GM12878 (cell line): ENCODE results near the gene ACTBL2. TPM values are rescaled to one million over a fixed set of nuclear protein-coding genes. Genes with fewer than 3 reads are reported as not detected.

Source experiments
- ATAC-seq: fragments of 200-7000 bp; cut with Tn5 transposase; 3 replicates; pipeline ENCODE4 v1.9.1; 2020; ENCODE audit warnings: mild to moderate bottlenecking, moderate library complexity
- BruUV-seq: library from RNA; stranded (reverse); fragments of 400-500 nt; replicated peaks from 2 replicates; lab custom pipeline; 2021; lab: Mats Ljungman, UMichigan
- CTCF ChIA-PET: fragments of 300-600 bp; sonication (Branson Sonifier 250); formaldehyde crosslinking; extraction: SDS; loops from one replicate; lab custom pipeline; 2021; ENCODE audit warnings: inconsistent platforms; lab: Yijun Ruan, JAX
- POLR2A ChIA-PET: fragments of 350-600 bp; formaldehyde crosslinking; extraction: SDS; loops from one replicate; lab custom pipeline; 2021; ENCODE audit warnings: inconsistent platforms; lab: Charles Lee
- RAD21 ChIA-PET: fragments of 300-600 bp; sonication (Branson Sonifier 250); formaldehyde crosslinking; loops from one replicate; lab custom pipeline; 2023; ENCODE audit warnings: antibody characterized with exemption; ENCODE audit not compliant: unreplicated experiment; lab: Charles Lee
- SMC1A ChIA-PET: fragments of 300-600 bp; sonication (Branson Sonifier 250); formaldehyde crosslinking; loops from one replicate; lab custom pipeline; 2023; ENCODE audit not compliant: unreplicated experiment, uncharacterized antibody; lab: Charles Lee
- DNase-seq: peaks from one replicate; pipeline ENCODE4 v3.0.0-alpha.2; 2011; ENCODE audit warnings: low read depth, low spot score
- FAIRE-seq: peaks from 3 replicates; lab custom pipeline; 2011; peaks lifted over from hg19 to GRCh38; lab: Jason Lieb, UNC
- H2AFZ ChIP-seq: 2 replicates; pipeline ENCODE4 v1.6.0; 2011; ENCODE audit warnings: low read depth, low read length, control low read depth; ENCODE audit not compliant: control insufficient read depth
- H3K27ac ChIP-seq: 2 replicates; pipeline ENCODE4 v1.5.1; 2011; ENCODE audit warnings: control low read depth; ENCODE audit not compliant: control insufficient read depth, insufficient read depth
- H3K27me3 ChIP-seq, 2 experiments: replicated peaks in 1 of 2; 2 replicates each; pipeline versions ENCODE4 v1.6.0 to v1.6.1; 2011; ENCODE audit warnings: low read length in 1 of 2; ENCODE audit not compliant: control insufficient read depth in 2 of 2, insufficient read depth in 2 of 2
- H3K36me3 ChIP-seq, 2 experiments: 2 replicates each; pipeline ENCODE4 v1.5.1; 2011; ENCODE audit warnings: low read length in 1 of 2; ENCODE audit not compliant: control insufficient read depth in 2 of 2, insufficient read depth in 2 of 2
- H3K4me1 ChIP-seq: 2 replicates; pipeline ENCODE4 v1.6.1; 2011; ENCODE audit warnings: mild to moderate bottlenecking, low read length, moderate library complexity, mixed read lengths; ENCODE audit not compliant: control insufficient read depth, insufficient read depth
- H3K4me2 ChIP-seq: 2 replicates; pipeline ENCODE4 v1.6.0; 2011; ENCODE audit warnings: control low read depth; ENCODE audit not compliant: control insufficient read depth, insufficient read depth
- H3K4me3 ChIP-seq: fragments of 200-600 bp; sonication (generic); 2 replicates; pipeline ENCODE4 v1.5.1; 2016
- H3K79me2 ChIP-seq: 2 replicates; pipeline ENCODE4 v1.6.0; 2011; ENCODE audit warnings: low read length; ENCODE audit not compliant: control insufficient read depth, insufficient read depth
- H3K9ac ChIP-seq: 2 replicates; pipeline ENCODE4 v1.8.0; 2011; ENCODE audit warnings: low read length, control low read depth, mixed read lengths; ENCODE audit not compliant: control insufficient read depth, insufficient read depth
- H3K9me3 ChIP-seq: replicated peaks from 3 replicates; pipeline ENCODE4 v1.5.1; 2011; ENCODE audit warnings: mild to moderate bottlenecking, low read length; ENCODE audit not compliant: control insufficient read depth, insufficient read depth
- H4K20me1 ChIP-seq: 2 replicates; pipeline ENCODE4 v1.6.0; 2011; ENCODE audit not compliant: control insufficient read depth, insufficient read depth
- FOXM1 ChIP-seq: IDR thresholded peaks from 2 replicates; pipeline ENCODE4 v1.6.1; 2012; ENCODE audit warnings: low read depth, mild to moderate bottlenecking, inconsistent platforms, low read length, moderate library complexity
- WGBS: methylation state at CpG from one replicate; pipeline ENCODE4 v1.1.6; 2016; ENCODE audit warnings: low lambda C conversion rate; ENCODE audit not compliant: insufficient replicate concordance, insufficient coverage; ENCODE audit errors: missing lambda C conversion rate; 5-methylcytosine and 5-hydroxymethylcytosine counted together
- in situ Hi-C: fragments of 300-500 bp; cut with MboI; formaldehyde crosslinking; loops from 9 replicates; pipeline ENCODE4 v1.14.3; 2018; ENCODE audit warnings: mixed read lengths
- intact Hi-C: fragments of 100-400 bp; cut with micrococcal nuclease; formaldehyde crosslinking; loops from one replicate; pipeline ENCODE4 v1.14.2; 2022; ENCODE audit not compliant: unreplicated experiment
- polyA plus RNA-seq, 11 experiments: library from polyadenylated mRNA; depleted of rRNA in 4 of 11; unstranded in 6 of 11; stranded (reverse) in 5 of 11; fragments of >200 nt; fragmentation: Nextera tagmentation in 4 of 11; fragmentation: Illumina TruSeq in 1 of 11; extraction: Ambion mirVana in 4 of 11; extraction: Trizol in 1 of 11; gene quantifications; 1 replicate in 1 of 11; 2 replicates in 10 of 11; pipeline versions ENCODE4 v1.2.1 to v1.2.3, GENCODE V29; 2011 to 2016; ENCODE audit warnings: inconsistent platforms in 2 of 11, missing spikeins in 2 of 11, low read depth in 1 of 11
- total RNA-seq, 4 experiments: library from RNA; depleted of rRNA in 3 of 4; stranded (reverse); fragments of >200 nt in 3 of 4; fragmentation: Illumina TruSeq in 1 of 4; extraction: Trizol in 1 of 4; gene quantifications; 2 replicates each; pipeline versions ENCODE4 v1.2.1 to v1.2.3, GENCODE V29; 2013 to 2021
- TF ChIP-seq, protein P1 (sequence below): fragments of 450-650 bp; formaldehyde crosslinking; IDR thresholded peaks from 2 replicates; pipeline ENCODE4 v1.4.0; 2020; ENCODE audit warnings: mild to moderate bottlenecking, moderate library complexity
- TF ChIP-seq, protein P2 (sequence below): IDR thresholded peaks from 2 replicates; pipeline ENCODE4 v1.6.1; 2012; ENCODE audit warnings: low read depth, low read length, improper control_type of control experiment

Gene ACTBL2
- total and polyA plus RNA-seq, 10 of the 15 experiments (the other 5 are each of a cell fraction or from before 2014, with no cell fraction given): 0.04 to 0.06 (median 0.04) TPM; not detected in 7

DNA sequence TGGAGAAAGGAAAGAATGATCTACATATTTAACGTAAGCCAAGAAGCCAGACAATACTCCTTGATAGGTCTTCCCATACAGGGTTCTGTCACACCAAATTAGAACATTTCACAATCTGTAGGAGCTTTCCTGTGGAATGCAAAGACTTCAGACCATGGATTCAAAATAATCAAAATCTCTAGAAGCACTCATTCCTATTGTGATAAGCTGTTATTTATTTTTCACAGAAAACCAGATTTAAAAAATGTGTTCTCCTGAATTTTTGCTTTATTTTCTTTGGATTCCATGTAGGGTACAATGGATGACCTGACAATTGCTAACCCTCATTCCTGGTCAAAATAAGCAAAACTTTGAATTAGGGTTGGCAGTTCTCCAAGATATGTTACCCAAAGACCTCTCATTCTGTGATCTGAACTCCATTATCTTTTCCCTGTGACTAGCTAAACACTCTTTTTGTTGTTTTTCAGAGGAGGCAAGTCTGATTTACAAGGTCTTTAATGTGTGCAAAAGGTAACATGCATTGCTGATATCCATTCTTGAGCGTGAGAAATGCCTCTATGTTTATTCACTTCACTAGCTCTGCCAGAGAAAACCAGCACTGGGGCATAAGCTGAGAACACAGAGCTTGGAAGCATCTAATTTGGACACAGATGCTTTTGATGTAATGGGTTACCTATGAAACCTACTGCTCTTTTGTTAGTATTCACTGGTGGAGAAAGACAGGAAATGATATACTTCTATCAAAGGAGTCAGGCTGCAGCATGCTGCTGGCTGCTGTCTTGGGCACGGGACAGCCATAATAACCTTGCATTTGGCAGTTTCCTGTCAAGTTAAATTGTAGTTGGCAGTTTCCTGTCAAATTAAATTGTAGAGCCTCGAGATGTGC, 31.4 kb downstream of the ACTBL2 start:
- CTCF ChIA-PET: interaction anchor here (0.8 kb wide), 1 partner anchor 17 kb away, joined by 4 read pairs; no protein-coding TSS in a partner anchor
- H3K79me2 ChIP-seq: no peaks in the 10 kb centered on the region
- intact Hi-C loops (no loop called here), in situ Hi-C loops (no loop called here)
- H3K4me2 ChIP-seq: no peak overlapping the region
- no peak overlapping the region for H3K27ac ChIP-seq
- H3K27me3 ChIP-seq: no peaks in the 10 kb centered on the region
- no peak overlapping the region for H2AFZ ChIP-seq
- BruUV-seq: no TSS peak
- SMC1A ChIA-PET: interaction anchor here (0.8 to 3.5 kb wide), 4 partner anchors 9 to 134 kb away, joined by 3 to 14 read pairs (median 4); no protein-coding TSS in a partner anchor
- H3K4me3 ChIP-seq: no peak overlapping the region
- DNase-seq: no peak
- no peaks in the 10 kb centered on the region for H3K36me3 ChIP-seq
- no peak for TF ChIP-seq FOXM1
- TF ChIP-seq, protein P1, sequence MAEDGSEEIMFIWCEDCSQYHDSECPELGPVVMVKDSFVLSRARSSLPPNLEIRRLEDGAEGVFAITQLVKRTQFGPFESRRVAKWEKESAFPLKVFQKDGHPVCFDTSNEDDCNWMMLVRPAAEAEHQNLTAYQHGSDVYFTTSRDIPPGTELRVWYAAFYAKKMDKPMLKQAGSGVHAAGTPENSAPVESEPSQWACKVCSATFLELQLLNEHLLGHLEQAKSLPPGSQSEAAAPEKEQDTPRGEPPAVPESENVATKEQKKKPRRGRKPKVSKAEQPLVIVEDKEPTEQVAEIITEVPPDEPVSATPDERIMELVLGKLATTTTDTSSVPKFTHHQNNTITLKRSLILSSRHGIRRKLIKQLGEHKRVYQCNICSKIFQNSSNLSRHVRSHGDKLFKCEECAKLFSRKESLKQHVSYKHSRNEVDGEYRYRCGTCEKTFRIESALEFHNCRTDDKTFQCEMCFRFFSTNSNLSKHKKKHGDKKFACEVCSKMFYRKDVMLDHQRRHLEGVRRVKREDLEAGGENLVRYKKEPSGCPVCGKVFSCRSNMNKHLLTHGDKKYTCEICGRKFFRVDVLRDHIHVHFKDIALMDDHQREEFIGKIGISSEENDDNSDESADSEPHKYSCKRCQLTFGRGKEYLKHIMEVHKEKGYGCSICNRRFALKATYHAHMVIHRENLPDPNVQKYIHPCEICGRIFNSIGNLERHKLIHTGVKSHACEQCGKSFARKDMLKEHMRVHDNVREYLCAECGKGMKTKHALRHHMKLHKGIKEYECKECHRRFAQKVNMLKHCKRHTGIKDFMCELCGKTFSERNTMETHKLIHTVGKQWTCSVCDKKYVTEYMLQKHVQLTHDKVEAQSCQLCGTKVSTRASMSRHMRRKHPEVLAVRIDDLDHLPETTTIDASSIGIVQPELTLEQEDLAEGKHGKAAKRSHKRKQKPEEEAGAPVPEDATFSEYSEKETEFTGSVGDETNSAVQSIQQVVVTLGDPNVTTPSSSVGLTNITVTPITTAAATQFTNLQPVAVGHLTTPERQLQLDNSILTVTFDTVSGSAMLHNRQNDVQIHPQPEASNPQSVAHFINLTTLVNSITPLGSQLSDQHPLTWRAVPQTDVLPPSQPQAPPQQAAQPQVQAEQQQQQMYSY (CRISPR knock-in tag): no peak
- TF ChIP-seq, protein P2, sequence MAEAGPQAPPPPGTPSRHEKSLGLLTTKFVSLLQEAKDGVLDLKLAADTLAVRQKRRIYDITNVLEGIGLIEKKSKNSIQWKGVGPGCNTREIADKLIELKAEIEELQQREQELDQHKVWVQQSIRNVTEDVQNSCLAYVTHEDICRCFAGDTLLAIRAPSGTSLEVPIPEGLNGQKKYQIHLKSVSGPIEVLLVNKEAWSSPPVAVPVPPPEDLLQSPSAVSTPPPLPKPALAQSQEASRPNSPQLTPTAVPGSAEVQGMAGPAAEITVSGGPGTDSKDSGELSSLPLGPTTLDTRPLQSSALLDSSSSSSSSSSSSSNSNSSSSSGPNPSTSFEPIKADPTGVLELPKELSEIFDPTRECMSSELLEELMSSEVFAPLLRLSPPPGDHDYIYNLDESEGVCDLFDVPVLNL: no peak
- 12% methylated on average over 4 of the region's 4 CpGs for WGBS
- no peak for FAIRE-seq
- no peaks in the 10 kb centered on the region for H3K4me1 ChIP-seq
- no peak overlapping the region for H3K9ac ChIP-seq
- POLR2A ChIA-PET: no interaction called here
- RAD21 ChIA-PET: interaction anchor here (1.1 kb wide), 1 partner anchor 17 kb away, joined by 3 read pairs; no protein-coding TSS in a partner anchor
- no peak for ATAC-seq
- H3K9me3 ChIP-seq: no peaks in the 10 kb centered on the region
- no peaks in the 10 kb centered on the region for H4K20me1 ChIP-seq
